ENCODE measurements around the gene TXNL4B.

DNA sequence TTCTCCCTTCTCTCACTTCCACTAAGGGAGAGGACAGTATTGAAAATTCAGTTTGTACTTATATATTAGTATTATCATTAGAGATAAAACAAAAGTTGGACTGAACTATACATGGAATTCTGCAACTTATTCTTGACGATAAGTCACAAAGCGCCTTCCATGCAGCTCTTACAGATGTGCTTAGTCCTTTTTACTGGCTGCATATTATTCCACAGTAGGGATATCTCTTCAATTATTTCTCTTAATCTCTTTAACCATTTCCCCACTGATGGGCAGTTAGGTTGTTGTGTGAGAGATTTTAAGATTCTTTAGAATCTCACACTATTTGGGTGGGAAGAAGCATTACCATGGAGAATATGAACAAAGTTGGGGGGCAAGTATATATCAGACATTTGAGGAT lies 46.5 kb upstream of the TXNL4B start:
- TF ChIP-seq SIN3A (IDR thresholded peaks at IDR 0.05; ENCODE audit: low read depth, low read length) (no peak), FOXM1 (IDR thresholded peaks at IDR 0.05; ENCODE audit: low read depth, low read length) (no peak), NBN (IDR thresholded peaks at IDR 0.05) (no peak)
- TF ChIP-seq, protein P1, sequence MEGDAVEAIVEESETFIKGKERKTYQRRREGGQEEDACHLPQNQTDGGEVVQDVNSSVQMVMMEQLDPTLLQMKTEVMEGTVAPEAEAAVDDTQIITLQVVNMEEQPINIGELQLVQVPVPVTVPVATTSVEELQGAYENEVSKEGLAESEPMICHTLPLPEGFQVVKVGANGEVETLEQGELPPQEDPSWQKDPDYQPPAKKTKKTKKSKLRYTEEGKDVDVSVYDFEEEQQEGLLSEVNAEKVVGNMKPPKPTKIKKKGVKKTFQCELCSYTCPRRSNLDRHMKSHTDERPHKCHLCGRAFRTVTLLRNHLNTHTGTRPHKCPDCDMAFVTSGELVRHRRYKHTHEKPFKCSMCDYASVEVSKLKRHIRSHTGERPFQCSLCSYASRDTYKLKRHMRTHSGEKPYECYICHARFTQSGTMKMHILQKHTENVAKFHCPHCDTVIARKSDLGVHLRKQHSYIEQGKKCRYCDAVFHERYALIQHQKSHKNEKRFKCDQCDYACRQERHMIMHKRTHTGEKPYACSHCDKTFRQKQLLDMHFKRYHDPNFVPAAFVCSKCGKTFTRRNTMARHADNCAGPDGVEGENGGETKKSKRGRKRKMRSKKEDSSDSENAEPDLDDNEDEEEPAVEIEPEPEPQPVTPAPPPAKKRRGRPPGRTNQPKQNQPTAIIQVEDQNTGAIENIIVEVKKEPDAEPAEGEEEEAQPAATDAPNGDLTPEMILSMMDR (IDR thresholded peaks at IDR 0.05 in 2 of 3, conservative IDR thresholded peaks at IDR 0.05 in 1 of 3; ENCODE audit: control insufficient read depth in 2 of 3, extremely low read depth in 1 of 3, insufficient read depth in 1 of 3, low read depth in 3 of 3, low read length in 3 of 3) = no peak
